NB4 (cell line): ENCODE results near the gene MSH2.

ENCODE experiments used
- MAX ChIP-seq: IDR thresholded peaks from 2 replicates; pipeline ENCODE4 v1.6.1; 2011; ENCODE audit warnings: low read depth, low read length
- MYC ChIP-seq: IDR thresholded peaks from 2 replicates; pipeline ENCODE4 v1.6.1; 2011; ENCODE audit warnings: low read depth, low read length
- POLR2A ChIP-seq: IDR thresholded peaks from 2 replicates; pipeline ENCODE4 v1.6.1; 2011; ENCODE audit warnings: mild to moderate bottlenecking; ENCODE audit not compliant: insufficient read length; ENCODE audit errors: extremely low read depth
- TF ChIP-seq, protein P1 (sequence below): IDR thresholded peaks from one replicate; pipeline ENCODE4 v1.5.1; 2012; ENCODE audit warnings: low read depth, low read length

DNA sequence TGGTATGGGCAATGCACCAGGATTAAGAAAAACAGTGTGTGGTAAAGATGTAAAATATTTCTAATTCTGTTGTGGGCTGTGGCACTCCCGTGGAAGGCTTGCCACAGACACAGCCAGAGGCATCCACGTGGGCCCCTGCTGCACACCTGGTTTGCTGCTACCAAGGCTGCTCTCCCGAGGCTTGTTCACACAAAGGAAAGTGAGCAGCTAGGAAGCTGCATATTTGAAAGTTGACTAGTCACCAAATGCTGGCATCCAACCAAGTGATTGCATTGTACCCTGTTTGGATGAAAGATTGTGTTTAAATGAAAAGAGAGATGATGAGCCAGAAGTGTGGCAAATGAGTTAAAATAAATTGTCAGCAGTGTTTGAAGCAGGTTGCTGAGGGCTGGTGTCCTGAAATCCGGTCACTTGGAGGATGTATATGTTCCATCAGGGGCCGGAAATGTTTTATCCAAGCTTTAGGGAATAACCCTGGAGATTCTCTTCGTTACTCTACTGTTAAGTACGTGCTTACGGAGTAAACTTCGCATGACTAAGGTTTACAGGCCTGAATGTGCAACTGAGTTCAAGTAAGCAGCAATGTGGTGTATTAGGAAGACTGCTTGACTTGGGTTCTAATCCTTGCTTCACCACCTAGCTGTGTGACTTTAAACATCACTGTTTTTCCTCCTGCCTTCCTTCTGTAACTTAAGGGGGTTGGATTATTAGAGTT is 86.1 kb downstream of the MSH2 start:
- no peak for TF ChIP-seq POLR2A
- TF ChIP-seq, protein P1, sequence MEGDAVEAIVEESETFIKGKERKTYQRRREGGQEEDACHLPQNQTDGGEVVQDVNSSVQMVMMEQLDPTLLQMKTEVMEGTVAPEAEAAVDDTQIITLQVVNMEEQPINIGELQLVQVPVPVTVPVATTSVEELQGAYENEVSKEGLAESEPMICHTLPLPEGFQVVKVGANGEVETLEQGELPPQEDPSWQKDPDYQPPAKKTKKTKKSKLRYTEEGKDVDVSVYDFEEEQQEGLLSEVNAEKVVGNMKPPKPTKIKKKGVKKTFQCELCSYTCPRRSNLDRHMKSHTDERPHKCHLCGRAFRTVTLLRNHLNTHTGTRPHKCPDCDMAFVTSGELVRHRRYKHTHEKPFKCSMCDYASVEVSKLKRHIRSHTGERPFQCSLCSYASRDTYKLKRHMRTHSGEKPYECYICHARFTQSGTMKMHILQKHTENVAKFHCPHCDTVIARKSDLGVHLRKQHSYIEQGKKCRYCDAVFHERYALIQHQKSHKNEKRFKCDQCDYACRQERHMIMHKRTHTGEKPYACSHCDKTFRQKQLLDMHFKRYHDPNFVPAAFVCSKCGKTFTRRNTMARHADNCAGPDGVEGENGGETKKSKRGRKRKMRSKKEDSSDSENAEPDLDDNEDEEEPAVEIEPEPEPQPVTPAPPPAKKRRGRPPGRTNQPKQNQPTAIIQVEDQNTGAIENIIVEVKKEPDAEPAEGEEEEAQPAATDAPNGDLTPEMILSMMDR, result no peak
- no peak for TF ChIP-seq MAX
- no peak for TF ChIP-seq MYC
